ENCODE results near the gene CYS1. TPM values are rescaled to one million over a fixed set of nuclear protein-coding genes. Genes with fewer than 3 reads are reported as not detected.

CYS1 gene
- total RNA-seq, 4 donors from 2014 or later = 0.59 to 47.2 (median 2.7) TPM

DNA sequence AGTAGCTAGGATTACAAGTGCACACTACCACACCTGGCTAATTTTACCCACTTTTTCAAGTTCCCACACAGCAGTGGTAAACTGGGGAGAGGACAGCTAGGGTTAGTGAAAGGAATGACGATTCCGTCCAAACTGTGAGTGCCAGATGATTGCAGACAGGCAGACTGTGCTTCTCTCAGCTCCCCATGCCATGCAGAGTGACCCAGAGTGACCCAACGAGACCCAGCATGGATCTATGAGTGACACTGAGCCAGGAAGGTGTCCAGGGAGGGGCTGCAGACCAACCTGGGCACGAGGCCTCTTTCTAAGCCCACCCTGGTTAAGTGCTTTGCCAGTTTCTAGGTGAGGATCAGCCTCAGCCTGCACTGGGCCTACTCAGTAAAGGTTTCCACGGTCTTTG, 44.6 kb downstream of the CYS1 start:
- Histone ChIP-seq H3K27ac (peak overlapping the region; percentile 48 to 78 (median 70)), H3K4me1 (peaks cover 21 to 40% of the 10 kb centered on the region in 2 donors), H3K36me3 (no peaks in the 10 kb centered on the region), H3K4me3 (replicated peaks in 1 of 3) (no peak overlapping the region), H3K27me3 (no peaks in the 10 kb centered on the region), H3K9me3 (no peaks in the 10 kb centered on the region)
- TF ChIP-seq, protein P1, sequence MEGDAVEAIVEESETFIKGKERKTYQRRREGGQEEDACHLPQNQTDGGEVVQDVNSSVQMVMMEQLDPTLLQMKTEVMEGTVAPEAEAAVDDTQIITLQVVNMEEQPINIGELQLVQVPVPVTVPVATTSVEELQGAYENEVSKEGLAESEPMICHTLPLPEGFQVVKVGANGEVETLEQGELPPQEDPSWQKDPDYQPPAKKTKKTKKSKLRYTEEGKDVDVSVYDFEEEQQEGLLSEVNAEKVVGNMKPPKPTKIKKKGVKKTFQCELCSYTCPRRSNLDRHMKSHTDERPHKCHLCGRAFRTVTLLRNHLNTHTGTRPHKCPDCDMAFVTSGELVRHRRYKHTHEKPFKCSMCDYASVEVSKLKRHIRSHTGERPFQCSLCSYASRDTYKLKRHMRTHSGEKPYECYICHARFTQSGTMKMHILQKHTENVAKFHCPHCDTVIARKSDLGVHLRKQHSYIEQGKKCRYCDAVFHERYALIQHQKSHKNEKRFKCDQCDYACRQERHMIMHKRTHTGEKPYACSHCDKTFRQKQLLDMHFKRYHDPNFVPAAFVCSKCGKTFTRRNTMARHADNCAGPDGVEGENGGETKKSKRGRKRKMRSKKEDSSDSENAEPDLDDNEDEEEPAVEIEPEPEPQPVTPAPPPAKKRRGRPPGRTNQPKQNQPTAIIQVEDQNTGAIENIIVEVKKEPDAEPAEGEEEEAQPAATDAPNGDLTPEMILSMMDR (IDR thresholded peaks at IDR 0.05) = no peak
- TF ChIP-seq POLR2A (IDR thresholded peaks at IDR 0.05) = no peak
- intact Hi-C loops (cut with DNase I) = no loop called here
- no peak for DNase-seq
- 57 to 72% methylated on average over 5 of the region's 5 CpGs for WGBS, 2 donors

DNA sequence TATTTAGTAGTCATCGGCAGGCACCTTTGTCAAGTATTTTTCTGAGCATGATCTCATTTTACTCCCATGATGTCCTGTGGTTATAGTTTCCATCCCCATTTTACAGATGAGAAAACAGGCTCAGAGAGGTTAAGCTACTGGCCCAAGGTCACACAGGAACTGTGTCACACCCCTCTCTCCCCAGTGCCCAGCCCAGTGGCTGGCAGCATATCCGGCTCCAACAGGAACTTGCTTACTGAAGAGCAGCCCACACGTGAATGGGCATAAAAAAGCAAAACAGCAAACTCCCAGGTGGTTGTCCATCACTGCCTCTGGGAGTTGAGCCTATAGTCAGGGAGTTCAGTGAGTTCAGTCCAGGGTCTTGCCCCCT, 45.2 kb downstream of the CYS1 start:
- Histone ChIP-seq H3K27ac (peak overlapping the region in 1 of 3 donors; percentile 48), H3K4me1 (peaks cover 21 to 34% of the 10 kb centered on the region in 2 donors), H3K36me3 (no peaks in the 10 kb centered on the region), H3K4me3 (replicated peaks in 1 of 3) (no peak overlapping the region), H3K9me3 (no peaks in the 10 kb centered on the region), H3K27me3 (no peaks in the 10 kb centered on the region)
- TF ChIP-seq POLR2A (IDR thresholded peaks at IDR 0.05) = no peak
- TF ChIP-seq, protein P1 (IDR thresholded peaks at IDR 0.05) = no peak
- no peak for DNase-seq
- 62 to 66% methylated on average over 3 of the region's 3 CpGs for whole genome bisulfite sequencing, 2 donors
- intact Hi-C loops (cut with DNase I) = no loop called here

DNA sequence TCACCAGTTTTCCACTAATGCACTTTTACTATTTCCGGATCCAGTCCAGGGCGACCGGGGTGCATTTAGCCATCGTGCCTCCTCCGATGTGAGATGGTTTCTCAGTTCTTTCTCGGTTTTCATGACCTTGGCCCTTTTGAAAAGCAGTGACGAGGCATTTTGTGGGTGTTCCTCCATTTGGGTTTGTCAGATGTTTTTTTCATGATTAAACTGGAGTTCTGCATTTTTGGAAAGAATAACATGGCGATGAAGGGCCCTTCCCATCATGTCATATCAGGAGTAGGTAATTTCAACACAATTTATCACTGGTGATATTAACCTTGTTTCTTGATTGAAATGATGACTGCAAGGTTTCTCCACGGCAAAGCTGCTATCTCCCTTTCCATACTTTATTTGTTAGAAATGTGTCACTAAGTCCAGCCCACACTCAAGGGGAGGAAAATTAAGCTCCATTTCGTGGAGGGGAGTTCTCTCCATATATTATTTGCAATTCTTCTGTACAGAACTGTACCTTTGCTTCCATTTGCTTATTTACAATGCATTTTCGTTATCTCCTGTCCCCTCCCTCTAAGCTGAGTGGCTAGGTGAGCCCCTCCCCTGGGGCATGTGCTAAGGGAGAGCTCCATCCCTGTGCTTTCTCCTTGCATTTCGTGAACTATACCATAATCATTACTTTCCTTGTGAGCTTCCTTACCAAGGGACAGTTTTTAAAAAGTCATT, 45.7 kb downstream of the CYS1 start:
- TF ChIP-seq, protein P1 (IDR thresholded peaks at IDR 0.05) = no peak
- no peak for TF ChIP-seq POLR2A (IDR thresholded peaks at IDR 0.05)
- H3K4me1 ChIP-seq = peaks cover 21 to 36% of the 10 kb centered on the region in 2 donors
- intact Hi-C loops (cut with DNase I) = no loop called here
- no peak overlapping the region for H3K4me3 ChIP-seq (replicated peaks in 1 of 3)
- no peak overlapping the region for H3K27ac ChIP-seq
- no peaks in the 10 kb centered on the region for H3K27me3 ChIP-seq
- 88 to 91% methylated on average over 12 of the region's 12 CpGs for whole genome bisulfite sequencing, 2 donors
- no peaks in the 10 kb centered on the region for H3K36me3 ChIP-seq
- H3K9me3 ChIP-seq = no peaks in the 10 kb centered on the region
- DNase-seq = no peak

DNA sequence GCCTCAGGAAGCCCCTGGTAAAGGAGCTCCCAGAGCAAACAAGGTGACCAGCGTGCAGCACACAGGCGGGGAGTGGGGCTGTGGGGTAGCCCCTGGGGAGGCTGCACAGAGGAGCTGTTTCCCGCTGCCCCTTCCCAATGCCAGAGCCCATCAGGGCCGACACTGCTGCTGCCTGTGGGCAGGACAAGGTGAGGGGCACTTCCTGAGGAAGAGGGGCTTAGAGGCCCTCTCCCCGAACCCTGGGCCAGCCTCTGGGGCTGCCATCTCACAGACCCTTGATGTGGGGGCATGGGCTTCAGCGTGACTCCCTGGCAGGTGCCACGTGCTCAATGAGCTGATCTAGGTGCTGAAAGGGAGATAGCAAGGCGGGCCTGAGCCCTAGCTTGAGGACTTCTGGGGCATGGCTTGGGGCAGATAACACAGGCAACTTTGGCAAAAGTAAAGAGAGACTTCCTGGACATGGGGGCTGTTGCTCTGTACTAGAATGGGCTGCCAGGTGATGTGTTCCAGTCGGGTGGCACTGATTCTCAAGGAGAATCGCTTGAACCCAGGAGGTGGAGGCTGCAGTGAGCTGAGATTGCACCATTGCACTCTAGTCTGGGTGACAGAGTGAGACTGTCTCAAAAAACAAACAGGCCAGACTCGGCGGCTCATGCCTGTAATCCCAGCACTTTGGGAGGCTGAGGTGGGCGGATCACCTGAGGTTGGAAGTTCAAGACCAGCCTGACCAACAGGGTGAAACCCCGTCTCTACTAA, 46.8 kb downstream of the CYS1 start:
- H3K9me3 ChIP-seq = no peaks in the 10 kb centered on the region
- H3K27me3 ChIP-seq = no peaks in the 10 kb centered on the region
- no peak for DNase-seq
- no peak overlapping the region for H3K27ac ChIP-seq
- no peaks in the 10 kb centered on the region for H3K36me3 ChIP-seq
- no peak for TF ChIP-seq POLR2A (IDR thresholded peaks at IDR 0.05)
- TF ChIP-seq, protein P1 (IDR thresholded peaks at IDR 0.05) = no peak
- 64 to 67% methylated on average over 9 to 13 of the region's 14 CpGs for WGBS, 2 donors
- peaks cover 21 to 44% of the 10 kb centered on the region in 2 donors for H3K4me1 ChIP-seq
- intact Hi-C loops (cut with DNase I) = no loop called here
- H3K4me3 ChIP-seq (replicated peaks in 1 of 3) = no peak overlapping the region

DNA sequence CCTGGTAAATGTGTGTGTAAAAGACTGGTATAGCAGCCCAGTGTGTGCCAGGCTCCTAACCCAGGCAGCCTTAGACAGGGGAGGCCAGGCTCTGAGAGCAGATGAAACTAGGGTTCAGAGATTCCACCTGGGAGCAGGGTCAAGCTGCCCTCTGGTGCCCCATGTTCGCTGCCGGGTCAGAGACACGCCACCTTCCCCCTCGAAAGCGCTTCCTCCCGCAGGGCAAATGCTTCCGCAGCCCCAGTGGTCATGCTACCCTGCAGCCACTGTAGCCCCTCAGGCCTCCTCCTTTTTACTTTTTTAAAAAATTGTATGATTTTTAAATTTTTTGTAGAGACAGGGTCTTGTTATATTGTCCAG, 47.5 kb downstream of the CYS1 start:
- whole genome bisulfite sequencing, 2 donors = 98 to 99% methylated on average over 7 of the region's 7 CpGs
- DNase-seq = no peak
- Histone ChIP-seq H3K4me1 (peaks cover 21 to 39% of the 10 kb centered on the region in 2 donors), H3K4me3 (replicated peaks in 1 of 3) (no peak overlapping the region), H3K36me3 (no peaks in the 10 kb centered on the region), H3K9me3 (no peaks in the 10 kb centered on the region), H3K27me3 (no peaks in the 10 kb centered on the region), H3K27ac (no peak overlapping the region)
- intact Hi-C loops (cut with DNase I) = no loop called here
- TF ChIP-seq, protein P1 (IDR thresholded peaks at IDR 0.05) = no peak
- TF ChIP-seq POLR2A (IDR thresholded peaks at IDR 0.05) = no peak
